Peyer's patch (tissue), 4 donors: ENCODE results near the gene OR5B2.

ENCODE experiments used
- CTCF ChIP-seq, 6 experiments: fragments of 450-650 bp in 4 of 6; fragments of 200-600 bp in 2 of 6; sonication (generic) in 1 of 6; IDR thresholded peaks; one replicate each; pipeline ENCODE4 v1.5.1; 2017 to 2019; ENCODE audit warnings: antibody characterized with exemption in 6 of 6, mild to moderate bottlenecking in 3 of 6, moderate library complexity in 1 of 6
- POLR2A ChIP-seq, 2 donors: fragments of 450-650 bp; IDR thresholded peaks; one replicate each; pipeline ENCODE4 v1.5.1; 2017; ENCODE audit warnings: antibody characterized with exemption in 2 of 2, mild to moderate bottlenecking in 2 of 2, moderate library complexity in 2 of 2

- TF ChIP-seq CTCF (IDR thresholded peaks at IDR 0.05) (no peak), POLR2A (IDR thresholded peaks at IDR 0.05) (no peak)
These were observed 21.1 kb downstream of the OR5B2 start, which contains the start of gene OR5B3 for GRCh38 chr11:58406774-58407173.
